HG02981 (cell line): ENCODE measurements around the gene DMKN.
A peak's percentile ranks its signal among the peaks of the same experiment; 100 is the strongest.

Experiments
- ATAC-seq: cut with Tn5 transposase; IDR thresholded peaks from one replicate; pipeline ENCODE4 v1.9.1; 2021; ENCODE audit warnings: mild to moderate bottlenecking, moderate library complexity; ENCODE audit not compliant: unreplicated experiment

DMKN gene

DNA sequence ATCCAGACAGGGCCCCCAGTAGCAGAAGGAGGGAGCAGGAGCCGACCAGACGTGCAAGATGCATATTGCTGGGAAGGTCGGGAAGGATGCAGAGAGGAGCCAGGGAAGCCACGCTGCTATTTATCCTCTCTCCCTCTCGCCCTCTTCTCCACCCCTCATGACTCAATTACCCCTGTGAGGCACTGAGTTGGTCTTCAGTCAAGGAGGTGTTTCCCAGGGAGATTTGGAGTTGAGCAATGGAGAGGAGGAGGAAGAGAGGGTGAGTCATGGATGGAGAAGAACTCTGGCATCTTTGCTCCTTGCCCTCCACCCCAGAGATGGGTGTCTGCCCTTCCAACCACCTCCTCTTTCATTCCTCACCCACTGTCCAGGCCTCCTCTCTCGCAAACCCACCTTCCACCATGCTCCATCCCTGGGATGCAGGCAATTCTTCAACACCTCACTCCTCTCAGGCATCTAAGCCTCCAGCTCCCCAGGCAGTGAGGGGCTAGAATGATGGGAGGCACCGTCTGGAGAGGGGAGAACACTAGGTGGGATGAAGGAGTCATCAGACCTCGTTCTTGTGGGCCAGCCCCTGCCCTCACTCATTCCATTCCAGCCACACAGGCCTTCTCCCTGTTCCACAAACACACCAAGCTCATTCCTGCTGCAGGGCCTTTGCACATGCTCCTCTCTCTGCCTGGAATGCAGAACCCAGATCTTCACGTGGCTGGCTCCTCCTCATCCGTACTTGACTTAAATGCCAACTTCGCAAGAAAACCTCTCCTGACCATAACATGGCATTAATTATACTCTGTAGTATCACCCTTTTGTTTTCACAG is 15.0 kb upstream of the DMKN start, which contains the start of gene SBSN:
SBSN (minus strand) TSS at position 94 of the 821 bp plus-strand sequence; CDS start at position 64, 30 bp downstream.
- no peak for ATAC-seq

DNA sequence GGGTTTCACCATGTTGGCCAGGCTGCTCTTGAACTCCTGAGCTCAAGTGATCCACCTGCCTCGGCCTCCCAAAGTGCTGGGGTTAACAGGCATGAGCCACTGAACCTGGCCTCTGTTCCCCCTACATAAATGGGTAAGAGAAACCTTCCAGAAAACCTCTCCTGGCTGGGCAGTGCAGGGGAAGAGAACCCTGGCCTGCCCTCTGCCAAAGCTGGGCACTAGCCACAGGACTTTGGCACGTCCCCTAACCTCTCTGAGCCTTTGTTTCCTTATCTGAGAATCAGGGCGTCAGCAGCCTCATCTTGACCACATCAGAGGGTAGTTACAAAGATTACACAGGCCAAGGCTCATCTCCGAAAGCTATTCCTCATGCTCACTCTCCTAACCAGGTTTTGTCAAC is 12.4 kb upstream of the DMKN start:
- no peak for ATAC-seq

DNA sequence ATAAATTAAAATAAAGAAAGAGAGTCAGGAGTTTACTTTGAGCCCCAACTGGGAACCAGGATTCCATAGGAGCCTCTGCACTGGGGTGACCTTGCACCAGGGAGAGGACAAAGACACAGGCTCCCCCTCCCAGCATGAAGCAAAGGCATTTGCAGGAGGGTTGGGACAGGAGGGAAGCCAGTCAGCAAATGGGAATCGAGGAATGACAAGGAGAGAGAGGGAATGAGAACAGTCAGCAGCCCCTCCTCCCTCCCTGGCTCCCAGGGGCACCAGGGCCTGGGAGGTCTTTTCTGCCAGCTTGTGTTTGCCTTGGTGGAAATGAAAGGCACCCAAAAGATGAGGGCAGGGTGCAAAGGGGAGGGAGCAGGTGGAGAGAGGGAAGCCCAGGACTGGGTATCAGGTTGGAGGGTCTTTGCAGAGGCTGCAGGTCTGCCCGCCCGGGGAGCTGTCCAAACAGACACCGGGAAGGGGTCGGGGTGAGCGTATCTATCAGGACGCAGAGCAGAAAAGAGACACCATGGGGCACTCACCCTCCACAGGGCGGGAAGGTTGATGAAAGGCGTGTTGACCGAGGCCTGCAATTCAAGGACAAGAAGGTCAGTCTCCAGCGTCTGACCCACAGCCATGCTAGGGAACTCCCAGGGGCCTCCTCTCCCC is 10.9 kb upstream of the DMKN start:
- ATAC-seq: no peak

DNA sequence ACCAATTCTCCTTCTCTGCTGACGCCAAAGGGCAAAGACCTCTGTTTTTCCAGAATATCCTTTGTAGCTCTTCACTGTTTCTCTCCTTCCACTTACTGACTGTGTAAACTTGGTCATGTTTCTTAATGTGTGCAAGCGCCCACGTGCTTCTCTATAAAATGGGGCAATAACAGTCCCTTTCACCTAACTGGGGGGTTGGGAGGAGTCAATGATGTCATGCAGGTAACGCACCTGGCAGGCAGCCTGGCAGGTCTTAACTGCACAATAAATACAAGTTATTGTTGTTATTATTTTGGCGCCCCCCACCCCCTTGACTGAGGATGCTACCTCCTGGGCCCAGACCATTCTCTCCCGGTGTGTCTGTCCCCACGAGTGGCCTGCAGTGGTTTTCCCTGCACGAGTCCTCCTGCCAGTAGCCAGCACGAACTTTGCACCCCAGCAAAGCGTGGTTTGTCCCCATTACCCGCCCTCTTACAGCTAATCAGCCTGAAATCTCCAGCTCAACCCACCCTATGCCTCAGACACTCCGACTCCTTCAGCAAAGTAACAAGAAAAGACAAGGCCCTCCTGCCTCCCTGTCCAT is 9.4 kb upstream of the DMKN start:
- no peak for ATAC-seq

DNA sequence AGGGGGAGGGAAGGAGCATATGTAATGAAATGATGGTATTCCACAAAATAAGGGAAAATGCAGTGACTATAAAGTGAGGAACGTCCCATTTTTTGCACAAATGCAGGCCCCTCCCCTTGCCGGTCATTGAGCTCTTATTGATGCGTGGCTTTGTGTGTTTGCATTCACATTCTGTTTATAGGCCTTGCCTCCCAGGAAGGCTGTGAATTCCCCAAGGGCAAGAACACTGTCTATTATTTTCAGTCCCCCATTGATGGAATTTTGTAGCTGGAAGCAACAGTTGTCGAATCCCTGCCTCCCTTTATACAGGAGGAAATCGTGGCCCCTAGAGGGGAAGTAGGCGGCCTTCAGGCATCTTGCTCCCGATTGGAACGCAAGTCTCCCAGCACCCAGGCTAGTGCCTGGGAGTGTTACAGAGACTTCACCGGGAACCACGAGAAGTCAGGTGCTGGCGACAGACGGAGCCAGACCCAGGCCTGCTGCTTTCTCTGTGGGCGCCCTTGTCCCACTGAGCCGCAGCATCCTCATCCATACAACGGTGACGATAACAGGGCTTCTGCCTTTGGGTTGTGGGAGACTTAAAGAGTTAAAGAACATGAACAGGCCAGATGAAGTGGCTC is 7.8 kb upstream of the DMKN start:
- ATAC-seq: no peak

DNA sequence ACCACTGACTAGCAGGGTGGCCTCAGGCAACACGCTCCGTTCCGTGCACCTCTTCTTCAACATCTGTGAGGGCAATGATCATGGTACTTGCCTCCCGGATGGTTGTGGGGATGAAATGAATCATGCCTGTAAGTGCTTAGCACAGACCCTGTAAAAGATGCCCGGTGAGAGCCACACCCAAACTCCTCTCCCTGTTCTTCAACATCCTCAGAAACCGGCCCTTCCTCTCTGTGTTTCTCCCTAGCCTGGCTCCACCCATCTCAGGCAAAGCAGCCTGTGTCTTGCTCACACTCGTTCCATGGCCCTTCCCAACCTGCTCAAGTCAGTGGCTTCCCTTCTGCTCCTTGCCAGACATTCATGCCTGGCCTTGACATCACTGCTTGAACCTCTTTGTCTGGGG is 5.8 kb upstream of the DMKN start:
- no peak for ATAC-seq

DNA sequence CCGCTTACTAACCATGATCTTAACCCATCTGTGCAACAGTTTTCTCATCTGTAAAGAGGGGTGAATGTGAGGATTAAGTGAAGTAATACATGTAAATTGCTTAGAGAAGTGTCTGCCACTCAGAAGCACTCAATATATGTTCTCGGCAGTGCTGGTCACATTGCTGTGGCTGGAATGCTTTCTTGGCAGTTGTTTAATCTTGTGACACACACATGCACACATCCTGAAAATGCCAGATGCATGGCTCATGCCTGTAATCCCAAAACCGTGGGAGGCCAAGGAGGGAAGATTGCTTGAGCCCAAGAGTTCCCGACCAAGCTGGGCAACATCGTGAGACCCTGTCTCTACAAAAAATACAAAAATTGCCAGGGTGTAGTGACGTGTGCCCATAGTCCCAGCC is 4.9 kb upstream of the DMKN start:
- no peak for ATAC-seq

DNA sequence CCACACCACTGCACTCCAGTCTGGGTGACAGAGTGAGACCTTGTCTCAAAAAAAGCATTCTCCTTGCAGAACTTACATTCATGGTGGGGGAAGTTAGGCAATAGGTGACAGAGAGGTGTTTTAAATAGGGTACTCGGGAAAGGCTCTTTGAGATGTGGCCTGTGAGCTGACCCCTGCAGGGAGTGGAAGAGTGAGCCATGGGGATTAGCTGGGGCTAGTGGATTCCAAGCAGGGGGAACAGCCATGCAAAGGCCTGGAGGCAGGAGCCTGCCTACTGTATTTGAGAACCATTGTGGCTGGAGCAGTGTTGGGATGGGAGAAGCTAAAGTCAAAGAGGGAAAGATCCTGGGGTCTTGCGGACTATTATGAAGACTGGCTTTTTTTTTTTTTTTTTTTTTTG is 3.9 kb upstream of the DMKN start:
- ATAC-seq: no peak

DNA sequence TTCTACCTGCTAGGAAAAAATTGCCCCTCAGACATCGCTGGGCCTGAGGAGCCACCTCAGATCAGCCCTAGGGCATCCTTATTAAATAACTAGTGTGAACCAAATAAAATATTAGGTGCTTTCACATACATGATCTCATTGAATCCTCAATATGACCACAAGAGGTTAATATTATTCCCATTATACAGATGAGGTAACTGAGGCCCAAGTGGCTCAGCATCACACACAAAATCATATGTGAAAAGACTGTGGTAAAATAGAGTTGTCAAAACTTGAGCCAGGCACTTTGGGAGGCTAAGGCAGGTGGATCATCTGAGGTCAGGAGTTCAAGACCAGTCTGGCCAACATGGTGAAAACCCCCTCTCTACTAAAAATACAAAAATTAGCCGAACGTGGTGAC is 2.9 kb upstream of the DMKN start:
- ATAC-seq: no peak

DNA sequence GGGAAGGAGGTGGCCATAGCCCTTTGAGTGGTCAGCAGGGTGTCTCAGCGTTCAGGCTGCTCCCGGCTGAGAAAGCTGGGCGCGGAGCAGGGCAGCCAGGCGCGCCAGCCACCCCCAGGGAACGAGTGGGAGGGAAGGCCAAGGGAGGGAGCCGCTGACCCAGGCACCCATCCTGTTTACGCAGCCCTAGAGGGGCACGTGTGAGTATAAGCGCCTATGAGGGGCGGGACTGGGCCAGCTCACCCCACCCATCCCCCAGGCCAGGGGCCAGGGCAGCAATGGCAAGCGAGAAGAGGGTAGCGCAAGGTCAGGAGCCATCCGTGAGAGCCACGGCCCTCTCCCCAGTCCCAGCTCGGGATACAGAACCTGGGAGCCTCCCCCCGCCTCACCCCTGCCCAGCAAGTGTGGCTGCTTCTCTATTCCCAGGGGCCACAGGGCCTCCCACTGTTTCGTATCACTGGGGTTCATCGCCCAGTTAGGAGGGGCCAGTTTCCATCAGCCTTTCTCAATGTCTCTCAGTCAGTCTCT is 897 bp upstream of the DMKN start:
- ATAC-seq: no peak

DNA sequence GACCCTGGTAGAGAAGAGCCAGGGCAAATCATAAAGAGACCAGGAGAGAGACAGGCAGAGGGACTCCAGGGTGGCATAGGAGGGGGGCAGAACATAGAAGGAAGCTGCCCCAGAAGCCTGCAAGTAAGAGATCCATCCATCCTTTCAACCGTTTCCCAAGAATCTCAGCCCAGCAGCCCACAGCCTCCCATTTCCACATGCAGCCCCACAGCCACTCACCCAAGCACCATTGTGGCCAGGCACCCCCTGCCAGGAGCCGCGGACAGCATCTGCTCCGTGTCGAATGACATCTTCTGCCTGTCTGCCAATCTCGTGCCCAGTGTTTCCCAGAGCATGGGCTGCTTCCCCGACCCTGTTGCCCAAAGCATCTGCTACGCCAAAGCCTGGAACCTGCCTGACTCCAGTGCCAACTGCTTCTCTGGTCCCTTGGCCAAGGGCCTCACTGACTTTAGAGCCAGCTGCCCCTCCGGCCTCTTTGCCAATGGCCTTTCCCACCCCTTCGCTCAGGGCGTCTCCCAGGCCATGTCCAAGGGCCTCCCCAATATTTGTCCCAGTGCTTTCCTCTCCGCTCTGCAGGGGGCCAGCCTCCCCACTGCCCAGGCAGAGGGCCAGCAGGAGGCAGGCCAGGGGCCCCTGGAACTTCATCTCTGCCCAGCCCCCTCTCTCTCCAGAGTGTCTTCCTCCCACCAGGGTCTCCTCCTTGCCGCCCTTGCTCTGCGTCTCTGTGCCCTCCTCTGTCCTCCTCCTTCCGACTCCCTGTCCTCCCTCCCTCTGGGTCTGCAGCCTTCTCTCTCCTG is 420 bp downstream of the DMKN start:
- ATAC-seq: no peak

DNA sequence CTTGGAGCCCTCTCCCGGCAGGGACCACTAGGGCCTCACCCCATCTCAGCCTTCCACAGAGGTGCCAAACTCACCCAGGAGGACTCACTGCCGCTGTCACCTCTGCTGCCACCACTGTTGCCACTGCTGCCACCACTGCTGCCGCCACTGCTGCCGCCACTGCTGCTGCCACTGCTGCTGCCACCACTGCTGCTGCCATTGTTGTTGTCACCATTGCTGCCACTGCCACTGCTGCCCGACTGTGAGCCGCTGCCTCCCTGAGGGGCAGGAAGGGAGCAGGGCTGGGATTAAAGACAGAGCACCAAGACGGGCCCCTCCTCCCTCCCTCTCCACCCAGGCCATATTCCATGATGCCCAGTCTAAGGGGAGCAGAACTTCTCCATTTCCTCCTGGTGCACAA is 2.1 kb downstream of the DMKN start:
- no peak for ATAC-seq

DNA sequence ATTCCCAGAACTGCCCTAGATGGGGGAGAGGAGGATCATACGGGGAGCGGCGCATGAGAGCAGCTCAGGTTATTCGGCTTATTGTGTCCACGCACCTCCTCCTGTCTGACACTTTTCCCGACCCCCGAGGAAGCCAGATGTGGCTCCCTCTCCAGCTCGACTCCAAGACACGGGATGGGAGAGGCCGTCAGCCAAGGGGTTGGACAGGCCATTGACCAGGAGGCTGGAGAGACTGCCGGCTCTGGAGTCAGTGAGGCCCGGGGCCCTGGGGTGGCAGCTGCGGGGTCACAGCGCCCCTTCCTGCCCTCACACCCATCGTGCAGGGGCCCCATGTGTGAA is 2.9 kb downstream of the DMKN start:
- ATAC-seq: no peak

DNA sequence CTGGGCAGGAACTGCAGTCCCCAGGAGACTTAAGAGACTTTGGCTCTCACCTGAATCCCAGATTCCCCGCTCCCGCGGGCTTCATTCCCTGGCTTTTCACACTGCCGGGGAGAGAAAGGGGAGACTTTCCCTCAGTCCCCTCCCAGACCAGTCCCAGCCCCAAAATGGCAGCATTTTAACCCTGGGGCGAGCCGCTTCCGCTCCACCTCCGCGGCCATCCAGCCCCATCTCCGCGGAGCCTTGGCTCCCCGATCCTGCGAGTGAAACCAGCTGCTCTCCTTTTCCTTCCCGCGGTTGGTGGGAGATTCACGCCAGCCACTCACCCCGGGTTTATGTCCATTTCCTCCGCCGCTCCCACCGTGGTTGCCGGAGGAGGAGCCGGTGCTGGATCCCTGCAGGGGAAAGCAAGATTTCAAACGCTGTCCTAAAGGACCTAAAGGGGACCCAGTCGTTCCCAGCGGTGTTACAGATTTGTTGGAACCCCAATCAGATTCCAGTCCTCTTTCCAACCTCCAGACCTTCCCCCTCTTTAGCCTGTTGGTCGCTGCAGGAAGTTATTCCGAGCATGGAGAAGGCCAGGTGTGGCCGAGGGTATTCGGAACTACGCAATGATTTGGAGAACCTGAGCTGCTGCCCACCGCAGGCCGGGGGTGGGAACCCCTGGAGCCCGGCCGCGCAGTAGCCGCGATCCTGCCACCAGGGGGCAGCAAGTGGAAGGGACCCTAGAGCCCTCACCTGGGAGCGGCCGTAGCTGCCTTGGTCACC is 3.4 kb downstream of the DMKN start:
- peak; percentile 61 for ATAC-seq

DNA sequence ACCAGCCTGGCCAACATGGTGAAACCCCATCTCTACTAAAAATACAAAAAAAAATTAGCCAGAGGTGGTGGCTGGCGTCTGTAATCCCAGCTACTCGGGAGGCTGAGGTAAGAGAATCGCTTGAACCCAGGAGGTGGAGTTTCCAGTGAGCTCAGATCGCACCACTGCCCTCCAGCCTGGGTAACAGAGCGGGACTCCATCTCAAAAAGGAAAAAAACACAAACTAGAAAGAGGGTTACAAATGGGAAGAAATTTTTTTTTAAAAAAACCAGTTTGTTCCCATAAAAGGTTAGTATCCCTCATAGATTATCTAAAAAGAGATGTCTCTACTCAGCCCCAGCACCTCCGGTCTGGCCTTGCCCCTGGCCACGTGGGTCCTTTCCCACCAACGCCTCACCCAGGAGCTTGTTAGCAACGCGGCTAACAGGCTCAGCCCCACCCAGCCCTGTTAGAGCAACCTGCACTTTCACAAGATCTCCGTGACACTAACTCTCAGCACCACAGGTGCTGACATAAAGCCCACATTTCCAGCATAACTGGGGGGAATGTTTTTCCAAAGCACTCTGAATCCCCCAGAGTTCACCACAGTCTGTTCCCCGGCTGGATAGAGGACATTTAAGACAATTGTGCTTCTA is 4.3 kb downstream of the DMKN start:
- ATAC-seq: no peak

DNA sequence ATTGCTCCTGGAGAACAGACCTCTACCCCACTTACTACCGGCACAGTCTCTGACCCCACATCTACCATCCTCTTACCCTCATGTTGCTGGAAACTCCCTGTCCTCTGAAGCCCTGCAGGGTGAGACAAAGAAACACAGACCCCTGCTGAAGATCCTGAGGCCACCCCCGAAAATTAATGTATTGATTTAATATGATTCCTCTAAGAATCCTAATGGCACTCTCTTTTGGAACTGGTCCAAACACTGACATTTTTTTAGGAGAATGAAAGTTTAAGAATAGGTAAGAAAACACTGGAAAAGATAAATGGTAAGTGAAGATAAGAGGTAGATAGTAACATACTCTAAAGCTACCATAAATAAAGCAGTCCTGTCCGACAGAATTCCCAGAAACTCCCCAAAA is 5.3 kb downstream of the DMKN start:
- no peak for ATAC-seq

DNA sequence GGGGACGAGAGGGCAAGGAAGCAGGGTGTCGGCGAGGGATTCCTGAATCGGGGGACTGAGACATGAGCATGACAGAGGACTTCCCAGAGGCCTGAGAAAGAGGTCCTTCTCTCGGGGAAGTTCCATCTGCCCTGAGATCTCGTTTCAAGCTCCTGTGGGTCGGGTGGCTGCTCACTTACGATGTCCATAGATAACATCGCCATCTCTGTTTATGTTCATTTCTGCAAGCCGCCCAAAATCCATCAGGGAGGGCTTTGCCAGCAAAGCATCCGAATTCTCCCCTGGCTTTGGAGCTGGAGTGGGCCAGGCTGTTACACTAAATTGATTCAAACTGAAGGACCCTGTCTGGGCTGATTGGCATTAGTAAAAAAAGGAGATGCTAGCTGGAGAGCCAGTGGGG is 5.9 kb downstream of the DMKN start:
- ATAC-seq: no peak

DNA sequence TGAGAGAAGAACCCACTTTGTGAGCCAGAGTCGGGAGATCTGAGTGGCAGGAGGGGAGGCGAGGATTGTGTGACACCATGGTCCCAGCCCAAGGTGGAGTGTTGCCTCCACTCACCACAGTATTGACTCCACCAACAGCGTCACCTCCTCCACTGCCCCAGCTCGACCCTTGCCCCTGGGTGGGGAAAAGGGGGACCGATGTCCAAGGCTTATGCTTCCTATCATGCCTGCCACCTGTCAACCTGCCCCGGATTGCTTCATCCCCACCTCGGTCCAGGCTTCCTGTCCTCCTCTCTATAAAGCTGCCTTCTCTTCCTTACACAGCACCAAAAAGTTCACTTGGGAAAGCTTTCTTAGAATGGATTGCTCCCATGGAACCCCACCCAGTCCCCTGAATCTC is 7.4 kb downstream of the DMKN start:
- no peak for ATAC-seq

DNA sequence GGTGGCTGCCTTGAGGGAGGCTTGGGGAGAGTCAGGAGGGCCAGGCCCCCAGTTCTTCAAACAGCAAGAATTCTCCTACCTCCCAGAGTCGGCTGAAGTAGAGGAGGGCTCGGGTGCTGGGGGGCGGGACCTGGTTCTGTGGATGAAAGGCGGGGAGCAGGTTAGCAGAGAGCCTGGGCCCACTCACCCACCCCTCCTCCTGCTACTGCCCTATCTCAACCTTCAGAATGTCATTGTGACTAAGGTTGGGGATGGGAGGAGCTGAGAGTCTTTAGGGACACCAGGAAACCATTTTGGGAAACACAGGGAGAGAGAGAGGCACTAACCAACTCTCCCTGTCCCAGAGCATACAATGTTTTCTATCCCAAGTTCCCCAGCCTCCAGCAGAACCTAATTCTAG is 10.7 kb downstream of the DMKN start:
- ATAC-seq: no peak

DNA sequence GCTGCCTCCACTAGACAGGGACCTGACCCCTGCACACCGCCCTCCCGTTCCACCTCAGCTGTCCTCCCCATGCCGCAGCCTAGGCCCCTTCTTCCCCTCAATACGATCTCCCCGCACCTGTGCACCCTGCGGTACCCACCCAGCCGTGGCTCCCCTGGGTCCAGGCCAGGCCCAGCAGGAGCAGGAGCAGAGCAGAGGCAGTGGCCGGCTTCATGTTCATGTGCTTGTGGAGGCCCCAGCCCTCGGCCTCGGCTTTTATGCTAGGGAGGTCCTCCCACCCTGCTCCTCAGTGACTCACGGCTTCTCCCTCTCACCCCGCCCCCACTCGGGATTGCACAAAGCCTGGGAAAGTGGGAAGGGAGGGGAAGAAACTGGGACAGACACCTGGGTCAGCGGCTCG is 11.8 kb downstream of the DMKN start:
- no peak for ATAC-seq
